T-helper 9 cell (primary cell): ENCODE measurements around the gene PPIC.

Experiments
- DNase-seq: peaks from one replicate; pipeline ENCODE4 v3.0.0-alpha.2; 2020
- total RNA-seq, 2 donors: gene quantifications; one replicate each; lab custom pipeline; 2026; lab: John Stamatoyannopoulos, UW

Gene PPIC
- total RNA-seq, result 0 reads per million in 2 donors

DNA sequence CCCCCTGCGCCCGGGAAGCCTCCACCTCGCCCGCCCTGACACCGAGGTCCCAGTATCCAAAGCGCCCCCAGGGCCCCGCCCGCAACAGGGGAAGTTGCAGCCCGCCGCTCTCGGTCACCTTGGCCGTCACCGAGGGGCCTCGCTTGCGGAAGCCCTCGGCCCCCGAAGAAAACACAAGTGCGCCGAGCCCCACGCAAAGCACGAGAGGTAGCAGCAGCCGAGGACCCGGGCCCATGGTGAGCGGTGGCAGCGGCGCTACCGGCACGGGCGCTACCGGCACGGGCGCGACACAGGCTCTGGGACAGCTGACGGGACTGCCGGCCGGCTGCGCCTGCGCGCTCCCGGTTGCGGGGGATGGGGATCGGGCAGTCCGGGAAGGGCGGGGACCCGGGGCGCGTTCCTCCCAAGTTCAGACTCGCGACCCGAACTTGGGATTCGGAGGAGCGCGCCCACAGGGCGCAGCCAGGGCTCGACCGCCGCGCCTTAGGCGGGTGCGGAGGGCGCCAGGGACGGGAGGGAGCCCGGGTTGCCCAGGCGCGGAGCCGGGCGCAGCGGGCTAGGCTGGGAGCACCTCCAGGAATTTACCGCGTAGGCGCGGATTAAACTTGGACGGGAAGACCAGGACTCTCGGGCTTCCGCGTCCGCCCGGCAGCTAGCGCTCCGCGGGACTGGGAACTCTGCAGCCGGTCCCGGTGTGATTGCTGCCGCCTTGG lies at the start of gene PPIC:
Gene PPIC, minus strand, starts transcription at position 335 of the 713 bp plus-strand sequence. Its CDS starts 100 bp downstream, at position 235.
- DNase-seq, result no peak

- DNase-seq, result no peak
These were observed 49.2 kb upstream of the PPIC start for GRCh38 chr5:123085638-123086286.

DNA sequence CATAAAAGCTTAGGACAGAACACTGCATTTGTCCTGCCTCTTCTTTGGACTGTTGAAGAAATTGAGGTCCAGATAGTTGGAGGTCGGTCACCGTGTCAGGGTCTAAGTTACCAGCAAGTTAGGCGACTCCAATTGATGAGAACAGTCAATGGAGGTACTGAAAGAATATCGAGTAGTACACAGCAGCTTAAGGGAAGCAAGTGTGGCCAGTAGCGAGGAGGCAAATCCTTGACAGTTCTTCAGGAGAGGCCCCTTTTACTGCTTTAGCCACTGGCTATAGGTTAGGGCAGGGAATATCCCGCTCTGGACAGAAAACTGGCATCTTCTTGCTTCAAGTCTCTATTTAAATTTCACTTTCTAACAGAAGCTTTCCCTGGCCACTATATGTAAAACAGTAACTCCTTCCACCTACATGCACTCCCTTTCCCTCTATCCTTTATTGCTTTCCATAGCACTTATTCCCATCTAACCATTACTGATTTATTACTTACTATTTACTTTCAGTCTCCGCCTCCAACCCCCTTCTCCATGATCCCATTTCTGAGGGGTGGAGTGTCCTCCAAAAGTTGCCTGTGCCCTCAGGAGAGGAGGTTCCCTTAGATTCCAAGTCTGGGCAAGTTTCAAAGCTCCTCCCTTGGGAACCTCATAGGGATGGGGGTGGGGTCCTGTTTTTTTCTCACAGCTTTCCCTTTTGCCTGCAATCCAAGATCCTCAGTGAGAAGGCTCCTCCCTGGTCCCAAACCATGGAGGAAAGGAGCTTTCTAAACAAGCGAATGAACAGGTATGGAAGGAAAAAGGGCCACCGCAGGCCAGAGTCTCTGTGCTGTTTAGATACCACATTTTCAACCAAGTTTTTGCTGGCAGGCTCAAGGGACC lies 48.4 kb upstream of the PPIC start:
- DNase-seq, result no peak

DNA sequence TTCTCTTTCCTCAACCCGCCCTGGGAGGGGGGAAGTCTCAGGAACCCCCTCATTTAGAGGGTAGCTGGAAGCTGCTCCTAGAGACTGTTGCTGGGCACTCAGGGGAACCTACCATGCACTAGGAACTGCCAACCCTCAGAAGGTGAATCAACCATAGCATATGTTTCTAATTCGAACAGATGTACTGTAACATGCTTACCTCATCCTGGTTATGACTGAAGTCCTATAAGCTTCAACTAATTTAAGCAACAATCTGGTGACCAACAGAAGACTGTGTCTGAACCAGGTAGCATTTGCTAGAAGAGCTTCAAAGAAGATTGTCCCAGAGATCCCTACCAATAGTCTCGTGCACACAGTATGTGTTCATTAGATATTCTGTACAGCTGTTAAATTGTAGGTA lies 46.8 kb upstream of the PPIC start:
- no peak for DNase-seq

DNA sequence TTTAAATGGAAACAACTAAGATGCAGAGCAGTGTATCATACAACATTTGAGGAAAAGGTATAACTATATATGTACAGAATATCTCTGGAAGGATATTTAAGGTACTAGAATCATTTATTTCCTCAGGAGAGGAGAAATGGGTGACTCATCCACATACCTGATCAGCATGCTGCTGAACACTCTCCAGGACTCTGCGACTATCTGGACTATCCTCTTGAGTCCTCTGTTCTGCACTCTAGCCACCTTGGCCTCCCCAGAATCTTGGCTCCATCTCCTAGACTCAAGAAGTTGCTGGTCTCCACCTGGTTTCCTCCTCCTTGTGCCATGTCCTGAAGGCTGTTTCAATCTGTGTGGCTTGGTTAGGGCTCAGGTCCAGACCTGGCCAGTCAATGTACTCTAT lies 43.7 kb upstream of the PPIC start:
- no peak for DNase-seq

GRCh38 chr5:123075521-123076163 lies 39.1 kb upstream of the PPIC start:
- DNase-seq, result no peak

DNA sequence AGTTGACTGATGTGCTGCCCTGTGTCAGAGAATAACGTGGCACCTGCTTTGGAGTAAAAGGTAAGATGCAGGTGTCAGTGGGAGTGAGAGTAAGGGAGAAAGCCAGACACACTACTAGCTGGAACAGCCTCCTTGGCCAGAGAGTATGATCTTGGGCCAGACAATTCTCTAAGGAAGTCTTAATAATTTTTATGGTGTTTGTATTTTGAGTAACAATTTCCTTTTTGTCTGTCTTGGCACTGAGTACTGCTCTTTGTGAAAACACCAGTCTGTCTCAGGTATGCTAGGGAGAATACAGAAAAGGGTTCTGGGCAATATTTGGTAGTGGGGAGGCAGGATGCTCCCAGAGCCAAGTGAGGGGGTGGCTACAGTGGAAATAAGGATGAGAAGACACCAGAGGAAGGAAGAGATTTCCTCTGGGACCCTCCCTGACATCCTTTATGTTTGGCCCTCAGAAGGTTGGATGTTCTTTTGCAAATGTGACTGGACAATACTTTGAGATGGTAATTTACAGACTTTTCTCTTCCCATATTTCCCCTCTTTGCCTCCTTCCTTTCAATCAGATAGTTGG lies 31.9 kb upstream of the PPIC start:
- DNase-seq, result no peak

GRCh38 chr5:123066016-123066415 lies 29.5 kb upstream of the PPIC start:
- DNase-seq, result no peak

GRCh38 chr5:123059455-123059854 lies 22.9 kb upstream of the PPIC start:
- DNase-seq, result no peak

DNA sequence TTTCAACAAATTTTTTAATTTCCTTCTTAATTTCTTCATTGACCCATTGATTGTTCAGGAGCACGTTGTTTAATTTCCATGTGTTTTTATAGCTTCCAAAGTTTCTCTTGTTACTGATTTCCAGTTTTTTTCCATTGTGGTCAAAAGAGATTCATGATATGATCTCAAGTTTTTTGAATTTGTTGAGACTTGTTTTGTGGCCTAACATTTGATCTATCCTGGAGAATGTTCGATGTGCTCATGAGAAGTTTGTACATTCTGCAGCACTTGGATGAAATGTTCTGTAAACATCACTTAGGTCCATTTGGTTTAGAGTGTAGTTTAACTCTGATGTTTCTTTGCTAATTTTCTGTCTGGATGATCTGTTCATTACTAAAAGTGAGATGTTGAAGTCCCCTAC lies 14.7 kb upstream of the PPIC start:
- no peak for DNase-seq

DNA sequence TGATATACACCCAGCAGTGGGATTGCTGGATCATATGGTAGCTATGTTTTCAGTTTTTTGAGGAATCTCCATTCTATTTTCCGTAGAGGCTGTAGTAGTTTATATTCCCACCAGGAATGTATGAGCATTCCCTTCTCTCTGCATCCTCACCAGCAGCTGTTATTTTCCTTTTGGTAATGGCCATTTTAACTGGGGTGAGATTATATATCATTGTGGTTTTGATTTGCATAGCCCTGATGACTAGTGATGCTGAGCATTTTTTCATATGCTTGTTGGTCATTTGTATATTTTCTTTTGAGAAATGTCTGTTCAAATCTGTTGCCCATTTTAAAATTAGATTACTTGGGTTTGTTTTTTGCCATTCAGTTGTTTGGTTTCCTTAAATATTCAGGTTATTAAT lies 11.2 kb upstream of the PPIC start:
- DNase-seq, result no peak

DNA sequence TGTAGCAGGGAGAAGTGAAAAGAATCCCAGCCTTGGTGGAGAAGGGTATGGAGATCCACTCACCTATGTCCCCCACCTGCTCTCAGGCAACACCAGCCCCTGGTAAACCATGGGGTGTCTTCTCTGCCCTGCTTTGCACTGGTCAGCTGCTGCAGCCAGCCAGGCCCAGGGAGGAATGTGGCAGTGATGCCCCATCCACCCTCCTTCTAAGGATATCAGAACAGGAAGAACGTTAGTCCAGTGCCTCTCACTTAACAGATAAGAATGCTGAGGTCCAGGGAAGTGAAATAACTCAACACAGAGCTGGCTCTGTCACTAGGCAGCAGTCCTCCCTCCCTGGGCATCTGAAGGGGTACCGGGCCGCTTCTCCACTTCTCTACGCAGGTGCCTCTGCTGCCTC lies 9.7 kb upstream of the PPIC start:
- no peak for DNase-seq

DNA sequence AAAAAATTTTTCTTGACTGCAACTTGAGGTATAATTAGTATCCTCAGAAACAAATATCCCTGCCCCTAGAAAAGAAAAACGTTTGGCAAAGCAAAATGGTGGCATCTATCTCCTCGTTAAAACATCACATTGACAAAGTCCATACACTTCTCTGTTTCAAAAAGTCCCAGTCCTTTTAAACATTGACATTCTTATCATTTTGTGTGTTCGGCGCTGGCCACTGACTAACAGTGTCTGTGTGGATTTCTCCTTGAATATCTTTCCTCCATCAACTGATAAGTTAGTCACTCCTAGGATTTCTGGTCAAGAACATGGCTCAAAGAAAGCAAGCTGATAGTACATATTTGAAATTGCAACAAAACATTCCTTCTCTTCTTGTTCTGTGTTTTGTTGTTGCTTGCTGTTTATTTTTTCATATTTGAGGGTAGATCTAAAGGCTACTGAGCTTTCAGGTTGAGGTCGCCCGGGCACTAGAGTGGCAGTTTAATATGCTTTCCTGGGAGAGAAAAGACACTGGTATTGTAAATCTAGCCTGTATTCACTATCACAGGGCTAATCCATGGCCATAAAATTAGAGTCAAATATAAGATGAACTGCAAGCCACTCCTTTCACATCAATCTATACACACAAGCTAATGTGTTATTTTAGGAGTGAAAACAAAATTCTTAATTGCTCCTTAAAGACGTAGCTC lies 8.5 kb upstream of the PPIC start:
- no peak for DNase-seq

DNA sequence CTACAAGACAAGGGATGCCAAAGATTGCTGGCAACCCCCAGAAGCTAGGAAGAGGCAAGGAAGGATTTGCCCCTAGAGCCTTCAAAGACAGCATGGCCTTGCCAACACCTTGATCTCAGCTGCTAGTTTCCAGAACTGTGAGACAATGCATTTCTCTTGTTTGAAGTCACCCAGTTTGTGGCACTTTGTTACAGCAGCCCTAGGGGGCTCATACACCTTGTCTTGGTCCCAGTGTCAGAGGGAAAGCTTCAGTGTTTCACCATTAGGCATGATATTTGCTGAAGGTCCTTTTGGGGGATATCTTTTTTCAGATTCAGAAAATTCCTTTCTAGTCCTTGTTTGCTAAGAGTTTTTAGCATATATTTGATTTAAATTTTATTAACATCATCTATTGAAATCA lies 3.1 kb upstream of the PPIC start:
- no peak for DNase-seq

DNA sequence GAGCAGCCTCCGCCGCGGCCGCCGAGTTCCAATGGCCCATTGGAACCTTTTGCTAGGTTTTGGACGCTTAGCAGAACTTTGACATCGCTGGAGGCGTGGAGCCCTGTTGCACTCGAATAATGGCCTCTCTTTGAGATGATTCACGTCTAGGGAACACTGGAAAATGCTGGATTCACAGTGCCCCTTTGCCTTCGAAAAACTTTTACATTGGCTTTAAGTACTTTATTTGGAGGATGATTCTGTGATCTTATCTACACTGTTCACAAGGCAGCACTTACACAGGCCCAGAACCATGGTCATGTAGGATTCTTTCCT lies 536 bp upstream of the PPIC start:
- DNase-seq, result no peak

- no peak for DNase-seq
These were observed 571 bp downstream of the PPIC start for GRCh38 chr5:123035918-123036390.

DNA sequence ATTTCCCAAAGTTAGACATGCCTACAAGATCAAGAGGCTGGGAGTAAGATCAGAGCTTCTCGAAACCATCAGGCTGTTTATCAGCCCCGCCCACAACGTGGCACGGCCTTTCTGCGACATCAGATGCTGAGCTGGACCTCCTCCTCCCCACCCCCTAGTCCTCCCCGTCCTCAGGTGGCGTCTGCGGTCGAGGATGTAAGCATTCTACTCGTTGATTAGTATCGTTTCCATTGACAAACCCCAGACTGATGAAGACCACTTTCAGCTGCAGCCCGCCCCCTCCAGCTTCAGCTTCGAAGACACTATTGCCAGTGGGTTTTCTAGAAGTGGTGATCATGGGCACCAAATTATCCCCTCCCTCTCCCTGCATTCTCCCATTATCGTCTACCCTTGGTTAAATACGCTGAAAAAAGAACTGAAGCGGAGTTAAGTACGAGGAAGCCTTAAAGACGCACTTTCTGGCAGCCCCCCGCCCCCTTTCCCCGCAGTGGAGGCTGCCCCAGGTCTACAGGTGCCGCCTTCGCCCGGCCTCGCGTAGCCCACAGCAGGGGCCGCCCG lies 1.1 kb downstream of the PPIC start:
- DNase-seq, result no peak

DNA sequence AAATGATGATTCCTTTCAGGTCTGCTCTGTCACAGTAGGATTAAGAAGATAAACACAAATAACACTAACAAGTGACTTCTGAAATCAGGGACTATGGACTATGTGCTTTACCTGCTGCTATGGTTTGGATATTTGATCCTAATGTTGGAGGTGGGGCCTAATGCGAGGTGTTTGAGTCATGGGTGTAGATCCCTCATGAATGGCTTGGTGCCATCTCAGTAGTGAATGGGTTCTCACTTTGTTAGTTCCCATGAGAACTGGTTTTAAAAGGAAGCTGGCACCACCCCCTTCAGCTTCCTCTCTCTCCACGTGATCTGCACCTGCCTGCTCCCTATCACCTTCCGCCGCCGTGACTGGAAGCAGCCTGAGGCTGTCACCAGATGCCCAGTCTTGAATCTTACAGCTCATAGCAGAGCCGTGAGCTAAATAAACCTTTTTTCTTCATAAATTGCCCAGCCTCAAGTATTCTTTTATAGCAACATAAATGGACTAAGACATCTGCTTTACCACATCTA lies 3.3 kb downstream of the PPIC start:
- no peak for DNase-seq

DNA sequence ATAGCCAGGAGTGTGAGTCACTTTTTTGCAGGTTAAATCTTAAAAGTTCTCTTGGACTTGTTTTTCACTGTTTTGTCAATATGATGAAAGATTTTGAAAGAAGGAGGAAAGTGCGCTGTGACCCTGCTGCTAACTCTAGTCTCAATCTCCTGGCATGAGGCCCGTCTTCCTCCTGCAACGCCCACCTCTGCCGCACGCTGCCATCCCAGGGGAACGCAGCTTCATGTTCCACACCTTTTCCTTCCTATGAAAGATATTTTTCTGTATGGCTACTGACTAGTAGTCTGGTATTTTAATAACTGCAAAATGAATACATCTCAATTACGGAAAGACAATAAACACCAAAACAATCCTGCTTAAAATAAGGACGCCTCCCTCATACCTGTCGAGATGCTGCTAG lies 8.3 kb downstream of the PPIC start:
- no peak for DNase-seq

DNA sequence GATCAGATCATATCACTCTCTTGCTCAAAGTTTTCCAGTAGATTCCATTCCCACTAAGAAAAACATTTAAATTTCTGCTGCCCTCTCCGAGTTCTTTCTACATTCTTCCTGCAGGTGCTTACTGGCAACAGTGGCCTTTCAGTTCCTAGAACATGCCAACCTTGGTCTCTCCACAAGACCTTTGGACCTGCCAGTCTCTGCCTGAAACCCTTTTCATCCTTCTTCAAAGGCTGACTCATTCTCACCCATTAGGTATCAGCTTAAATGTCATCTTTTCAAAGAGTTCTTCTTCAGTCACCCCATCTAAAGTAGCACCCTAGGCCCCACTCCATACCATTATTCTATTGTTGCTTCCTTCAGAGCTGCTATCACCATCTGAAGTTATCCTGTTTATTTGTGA lies 21.8 kb downstream of the PPIC start:
- DNase-seq, result no peak

DNA sequence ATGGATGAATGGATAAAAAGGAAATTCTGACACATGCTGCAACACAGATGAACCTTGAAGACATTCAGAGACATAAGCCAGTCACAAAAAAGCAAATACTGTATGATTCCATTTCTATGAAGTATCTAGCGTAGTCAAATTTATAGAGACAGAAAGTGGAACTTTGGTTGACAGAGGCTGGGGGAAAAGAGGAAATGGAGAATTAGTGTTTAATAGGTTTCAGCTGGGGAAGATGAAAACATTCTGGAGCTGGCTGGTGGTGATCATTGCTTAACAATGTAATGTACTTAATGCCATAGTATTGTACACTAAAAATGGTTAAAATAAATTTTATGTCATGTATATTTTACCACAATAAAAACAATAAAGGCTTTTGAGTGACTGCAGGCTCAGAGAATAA lies 24.2 kb downstream of the PPIC start:
- DNase-seq, result no peak

- DNase-seq, result no peak
These were observed 28.8 kb downstream of the PPIC start for GRCh38 chr5:123007754-123008153.
